Ishikawa (cell line): ENCODE data around the gene KRTAP5-1.

Experiments used
- CEBPB ChIP-seq: IDR thresholded peaks from 2 replicates; pipeline ENCODE4 v1.6.1; 2012
- CREB1 ChIP-seq: IDR thresholded peaks from 2 replicates; pipeline ENCODE4 v1.6.1; 2012; ENCODE audit warnings: low read depth
- EGR1 ChIP-seq: IDR thresholded peaks from 2 replicates; pipeline ENCODE4 v1.6.1; 2012
- EP300 ChIP-seq: IDR thresholded peaks from 2 replicates; pipeline ENCODE4 v1.6.1; 2012; ENCODE audit warnings: borderline replicate concordance
- FOXM1 ChIP-seq: IDR thresholded peaks from 2 replicates; pipeline ENCODE4 v1.6.1; 2012; ENCODE audit warnings: low read depth, borderline replicate concordance
- MAX ChIP-seq: IDR thresholded peaks from 2 replicates; pipeline ENCODE4 v1.6.1; 2012
- NFIC ChIP-seq: IDR thresholded peaks from 2 replicates; pipeline ENCODE4 v1.6.1; 2012
- RAD21 ChIP-seq: IDR thresholded peaks from 2 replicates; pipeline ENCODE4 v1.6.1; 2012; ENCODE audit warnings: low read depth
- REST ChIP-seq: IDR thresholded peaks from 2 replicates; pipeline ENCODE4 v1.6.1; 2012; ENCODE audit warnings: low read depth, mild to moderate bottlenecking
- TAF1 ChIP-seq: IDR thresholded peaks from 2 replicates; pipeline ENCODE4 v1.6.1; 2012; ENCODE audit warnings: low read depth, mild to moderate bottlenecking
- TCF12 ChIP-seq: IDR thresholded peaks from 2 replicates; pipeline ENCODE4 v1.6.1; 2012; ENCODE audit warnings: low read depth
- TEAD4 ChIP-seq: IDR thresholded peaks from 2 replicates; pipeline ENCODE4 v1.6.1; 2012
- USF1 ChIP-seq: IDR thresholded peaks from 2 replicates; pipeline ENCODE4 v1.6.1; 2012
- YY1 ChIP-seq: IDR thresholded peaks from 2 replicates; pipeline ENCODE4 v1.6.1; 2012; ENCODE audit warnings: low read depth
- ZBTB7A ChIP-seq: IDR thresholded peaks from 2 replicates; pipeline ENCODE4 v1.6.1; 2012; ENCODE audit warnings: low read depth

The KRTAP5-1 gene

DNA sequence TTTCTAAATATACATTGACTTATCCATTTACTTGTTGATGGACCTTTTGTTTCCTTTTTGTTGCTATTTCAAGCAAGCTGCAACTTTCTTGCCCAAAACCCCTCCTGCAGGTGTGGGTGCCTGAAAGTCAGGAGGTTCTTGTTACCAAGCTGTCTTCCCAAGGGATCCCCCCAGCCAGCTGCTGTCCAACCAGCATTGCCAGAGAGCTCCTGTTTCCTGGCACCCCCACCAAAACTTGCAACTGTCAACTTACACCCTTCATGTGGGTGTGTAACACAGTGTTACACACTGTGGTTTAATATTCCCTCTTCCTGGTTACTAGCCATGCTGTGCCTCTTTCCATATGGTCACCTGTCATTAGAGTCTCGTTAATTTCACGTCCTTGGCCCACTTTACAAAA lies 1.6 kb upstream of the KRTAP5-1 start:
- no peak for TF ChIP-seq EP300
- no peak for TF ChIP-seq USF1
- no peak for TF ChIP-seq CEBPB
- no peak for TF ChIP-seq MAX
- TF ChIP-seq EGR1 = no peak
- TF ChIP-seq TAF1 = no peak
- TF ChIP-seq TEAD4 = no peak
- no peak for TF ChIP-seq YY1
- no peak for TF ChIP-seq NFIC
- TF ChIP-seq RAD21 = no peak
- no peak for TF ChIP-seq REST

DNA sequence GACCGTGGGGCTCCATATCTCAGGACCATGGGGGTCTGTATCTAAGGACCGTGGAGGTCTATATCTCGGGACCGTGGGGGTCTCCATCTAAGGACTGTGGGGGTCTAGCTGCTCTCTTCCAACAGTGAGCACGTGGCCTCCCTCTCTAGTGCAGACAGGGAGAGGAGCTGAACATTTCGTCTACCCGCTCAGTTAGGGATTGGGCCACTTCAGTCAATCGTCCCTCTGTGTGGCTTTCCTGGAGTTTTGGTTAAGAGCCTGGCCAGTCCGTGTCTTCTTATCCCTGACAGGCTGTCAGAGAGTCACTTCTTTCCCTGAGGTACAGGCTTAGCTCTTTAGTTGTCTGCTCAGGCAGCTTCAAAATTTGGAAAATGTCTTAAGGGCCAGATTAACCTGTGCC lies 3.1 kb downstream of the KRTAP5-1 start:
- no peak for TF ChIP-seq EGR1
- TF ChIP-seq TCF12 = no peak
- TF ChIP-seq MAX = no peak
- no peak for TF ChIP-seq YY1
- TF ChIP-seq ZBTB7A = no peak
- TF ChIP-seq FOXM1 = no peak
- no peak for TF ChIP-seq REST

GRCh38 chr11:1576825-1577224 lies 8.3 kb downstream of the KRTAP5-1 start:
- TF ChIP-seq RAD21 (no peak), TEAD4 (no peak), CEBPB (no peak), USF1 (no peak), YY1 (no peak), TAF1 (no peak), NFIC (no peak), EP300 (no peak), FOXM1 (no peak), REST (no peak), TCF12 (no peak), ZBTB7A (no peak), EGR1 (no peak), CREB1 (no peak), MAX (no peak)

- TF ChIP-seq TCF12 = no peak
- no peak for TF ChIP-seq USF1
- TF ChIP-seq FOXM1 = no peak
- TF ChIP-seq ZBTB7A = no peak
- no peak for TF ChIP-seq TEAD4
- TF ChIP-seq TAF1 = no peak
Measured at GRCh38 chr11:1574933-1575242, 10.2 kb downstream of the KRTAP5-1 start.
